HUDEP-2 (cell line): ENCODE data around the gene ZNRF3.
A peak's percentile ranks its signal among the peaks of the same experiment; 100 is the strongest.

Experiments
- DNase-seq, 76 experiments: peaks; one replicate each; lab custom pipeline; 2025; ENCODE audit not compliant: unreplicated experiment in 76 of 76; lab: John Stamatoyannopoulos, UW

ZNRF3 gene

DNA sequence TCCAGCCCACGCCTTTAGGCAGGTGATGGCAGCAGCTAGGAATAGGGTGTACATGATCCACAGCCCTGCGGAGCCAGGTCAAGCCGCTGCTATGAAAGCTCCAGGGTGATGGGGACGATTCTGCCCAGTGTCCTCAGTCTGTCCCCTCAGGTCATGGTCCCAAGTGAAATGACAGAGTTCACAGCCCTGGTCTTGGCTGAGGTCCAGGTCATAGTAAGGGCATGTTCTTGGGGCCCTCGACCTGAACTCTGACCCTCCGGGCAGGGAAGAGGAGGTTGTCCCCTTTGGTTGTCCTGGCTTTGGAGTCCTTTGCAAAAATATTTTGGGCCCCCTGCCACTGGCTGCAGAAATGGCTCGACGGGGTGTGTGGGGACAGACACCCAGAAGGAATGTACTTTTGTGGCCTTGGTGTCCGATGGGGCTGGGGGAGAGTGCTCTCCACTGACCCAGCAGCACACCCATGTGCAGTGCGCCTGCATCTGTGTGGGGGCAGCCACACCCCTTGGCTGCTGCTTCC, 170.9 kb downstream of the ZNRF3 start:
- no peak for DNase-seq

DNA sequence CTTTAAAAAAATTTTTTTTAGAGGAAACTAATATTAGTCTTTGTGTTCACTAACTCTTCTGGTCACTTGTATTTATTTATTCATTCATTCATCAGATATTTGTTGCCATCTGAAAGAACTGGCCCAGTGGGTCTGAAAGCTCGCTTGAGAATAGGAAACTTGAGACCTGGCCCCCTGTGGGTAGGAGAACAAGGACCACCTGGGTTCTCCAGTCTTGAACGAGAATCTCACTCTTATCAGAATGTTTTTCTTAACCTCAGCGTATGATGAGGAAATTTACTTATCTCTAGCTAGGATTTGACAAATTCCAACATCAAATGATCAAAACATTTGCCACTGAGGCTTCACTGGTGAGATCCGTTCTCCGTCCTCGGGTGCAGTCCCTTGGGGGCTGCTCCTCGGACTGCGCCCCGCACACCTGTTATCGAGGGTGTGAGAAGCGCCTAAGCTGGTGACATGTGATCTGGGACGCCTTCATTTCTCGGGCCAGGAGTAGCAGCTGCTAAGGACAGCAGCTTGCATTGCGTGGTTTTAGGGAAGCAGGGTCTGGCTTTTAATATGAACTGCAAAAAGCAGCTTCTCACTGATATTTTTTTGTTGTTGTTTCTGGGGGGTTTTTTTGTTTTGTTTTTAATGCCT, 171.9 kb downstream of the ZNRF3 start:
- DNase-seq: no peak

DNA sequence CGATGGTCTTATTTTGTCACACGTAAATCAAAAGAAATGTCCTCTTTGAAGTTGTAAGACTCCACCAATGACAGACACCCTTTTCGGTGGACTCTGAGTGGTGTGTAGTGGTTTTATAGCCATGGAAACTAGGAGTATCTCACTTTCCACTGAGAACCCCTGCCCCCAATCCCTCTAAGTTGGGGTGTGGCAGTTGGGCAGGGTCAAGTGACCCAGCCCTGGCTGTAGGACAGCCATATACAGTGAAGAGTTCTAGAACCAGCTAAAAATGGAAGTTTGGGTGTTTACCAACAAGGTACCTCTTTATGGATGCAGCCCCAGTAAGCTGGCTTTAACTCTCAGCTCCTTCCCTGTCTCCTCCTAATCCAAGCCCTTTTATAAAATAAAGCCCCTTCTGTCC, 173.1 kb downstream of the ZNRF3 start:
- no peak for DNase-seq

DNA sequence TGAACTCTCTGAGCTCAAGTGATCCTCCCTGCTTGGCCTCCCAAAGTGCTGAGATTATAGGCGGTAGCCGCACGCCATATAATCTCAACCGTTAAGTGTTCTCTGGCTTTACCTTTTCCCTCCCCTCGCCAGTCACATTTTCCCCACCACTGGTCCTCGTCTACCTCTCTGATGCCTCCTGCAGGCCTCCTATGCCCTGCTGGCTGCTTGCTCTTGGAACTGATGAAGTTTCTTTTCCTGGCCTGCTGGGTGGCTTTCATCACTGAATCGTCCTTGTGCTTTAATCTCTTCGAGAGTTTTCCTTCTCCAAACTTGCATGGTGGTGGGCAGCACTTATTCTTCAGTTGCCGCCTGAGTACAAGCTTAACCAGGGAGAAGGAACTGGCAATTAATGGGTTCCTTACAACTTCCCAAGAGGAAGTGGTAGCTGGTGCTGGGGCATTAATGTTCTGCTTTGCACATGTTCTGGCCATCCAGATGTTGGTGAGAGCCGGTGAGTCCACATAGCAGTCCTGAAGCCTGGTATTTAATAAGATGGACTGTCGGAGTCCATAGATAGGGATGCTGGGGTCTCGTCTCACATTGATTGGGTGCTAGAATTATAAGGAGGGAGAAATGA, 177.0 kb downstream of the ZNRF3 start:
- no peak for DNase-seq

DNA sequence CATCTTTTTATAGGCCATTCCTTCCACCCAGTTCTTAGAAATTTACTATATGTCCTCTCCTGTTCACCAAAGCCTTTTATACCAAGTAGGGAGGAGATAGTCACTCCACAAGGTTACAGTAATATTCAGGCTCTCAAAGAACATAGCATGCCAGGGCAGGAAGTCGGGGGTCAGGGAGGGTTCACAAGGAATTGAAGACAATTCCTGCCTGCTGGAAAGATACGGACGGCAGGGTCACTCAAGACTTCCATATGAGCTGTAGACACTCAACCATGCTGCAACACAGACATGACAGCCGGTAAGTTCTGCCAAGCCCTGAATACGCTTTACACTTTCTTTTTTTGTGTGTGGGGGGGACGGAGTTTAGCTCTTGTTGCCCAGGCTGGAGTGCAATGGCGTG, 177.6 kb downstream of the ZNRF3 start:
- DNase-seq: no peak

DNA sequence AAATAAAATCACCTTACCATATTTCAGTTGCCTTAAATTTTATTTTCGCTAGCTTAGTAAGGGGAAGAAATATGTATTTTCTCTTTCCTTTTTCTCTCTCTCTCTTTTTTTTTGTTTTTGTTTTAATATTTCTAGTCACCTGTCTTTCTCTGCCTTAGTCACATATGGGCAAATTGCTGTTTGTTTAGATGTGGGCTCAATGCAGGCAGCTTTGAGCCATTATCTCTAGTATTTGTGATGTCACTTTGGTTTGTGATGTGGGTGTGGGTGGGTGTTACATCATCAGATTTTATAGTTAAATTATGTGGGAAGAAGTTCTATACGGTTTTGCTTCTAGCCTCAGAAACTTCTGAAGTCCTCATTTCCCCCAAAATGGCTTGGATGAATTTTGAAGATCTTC, 178.4 kb downstream of the ZNRF3 start, which contains the start of gene C22orf31:
TSS of gene C22orf31 (minus strand) at position 59 of the 400 bp plus-strand sequence. CDS start at position 20, 39 bp downstream.
- DNase-seq: no peak

DNA sequence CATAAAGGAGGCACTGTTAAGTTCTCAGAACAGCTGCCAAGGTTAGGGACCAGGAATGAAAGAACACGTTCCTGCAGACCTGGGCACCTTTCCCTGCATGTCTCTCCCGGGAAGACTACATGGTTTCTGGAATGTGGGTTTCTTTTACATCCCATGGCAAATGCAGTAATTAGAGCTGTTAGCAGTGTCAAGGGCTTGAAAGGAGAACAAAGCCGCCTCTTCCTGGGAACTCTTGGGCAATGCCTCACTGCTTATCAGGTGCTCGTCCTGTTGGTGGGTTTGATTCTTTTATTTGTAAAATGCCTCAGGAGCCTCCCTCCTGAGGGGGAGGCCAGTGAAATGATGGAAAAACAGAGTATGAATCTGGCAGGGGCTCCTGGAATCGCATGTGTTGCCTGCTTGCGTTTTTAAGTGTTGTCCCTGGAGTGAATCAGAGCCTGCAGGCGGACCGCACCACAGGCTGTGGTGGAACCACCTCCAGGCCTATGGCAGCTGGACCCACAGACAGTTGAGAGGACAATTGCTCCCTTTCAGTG, 179.0 kb downstream of the ZNRF3 start:
- DNase-seq: no peak

DNA sequence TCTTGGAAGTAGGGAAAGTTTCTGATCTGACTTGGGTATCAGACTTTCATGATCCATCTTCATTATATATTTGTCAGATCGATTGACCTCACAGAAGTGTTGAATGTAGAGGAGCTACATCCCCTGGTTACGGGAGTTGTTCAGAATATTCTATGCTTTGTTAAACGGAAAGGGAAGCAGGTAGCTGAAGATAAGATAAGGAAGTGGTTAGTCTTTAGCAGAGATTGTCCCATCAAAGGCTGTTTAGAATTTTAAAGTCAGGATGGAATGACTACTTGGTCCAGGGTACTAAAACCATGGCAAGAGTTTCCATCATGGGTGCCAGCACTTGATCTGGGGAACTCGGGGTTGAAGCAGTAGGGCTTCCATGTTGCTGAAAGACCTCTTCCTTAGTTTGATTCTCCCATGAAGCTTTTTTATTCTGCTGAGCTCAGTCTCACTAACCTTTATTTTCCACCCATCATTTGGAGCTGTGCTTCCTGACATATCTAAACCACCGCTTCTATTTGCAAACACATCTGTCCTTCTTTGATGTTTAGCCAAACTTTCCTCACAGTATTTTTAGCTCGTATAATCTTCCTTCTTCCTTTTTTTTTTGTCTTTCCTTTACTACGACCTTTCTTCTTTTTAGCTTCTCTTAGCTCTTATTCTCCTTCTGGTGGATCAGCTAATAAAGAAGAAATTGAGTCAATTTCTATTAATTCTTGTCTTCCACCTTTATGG, 182.3 kb downstream of the ZNRF3 start:
- no peak for DNase-seq

DNA sequence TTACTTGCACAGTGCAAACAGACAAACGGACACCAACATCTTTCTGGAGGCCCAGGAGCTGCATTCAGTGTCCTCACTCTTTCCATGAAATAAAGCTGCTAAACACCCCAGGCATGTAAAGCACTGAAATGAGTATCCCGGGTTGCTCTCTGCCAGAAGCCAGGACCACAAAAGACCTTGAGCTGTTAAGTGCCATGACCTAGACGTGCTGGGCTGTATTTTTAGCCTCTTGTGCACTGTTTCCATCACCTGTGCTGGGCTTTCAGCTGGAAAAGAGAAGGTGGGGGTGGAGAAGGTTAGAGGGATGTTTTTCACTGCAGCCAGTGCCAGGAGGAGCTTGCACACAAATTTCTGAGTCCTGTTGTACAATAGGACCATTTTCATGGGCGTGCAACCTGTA, 186.1 kb downstream of the ZNRF3 start:
- peak in 3 of 76 experiments; percentile 11 to 21 (median 18) for DNase-seq

DNA sequence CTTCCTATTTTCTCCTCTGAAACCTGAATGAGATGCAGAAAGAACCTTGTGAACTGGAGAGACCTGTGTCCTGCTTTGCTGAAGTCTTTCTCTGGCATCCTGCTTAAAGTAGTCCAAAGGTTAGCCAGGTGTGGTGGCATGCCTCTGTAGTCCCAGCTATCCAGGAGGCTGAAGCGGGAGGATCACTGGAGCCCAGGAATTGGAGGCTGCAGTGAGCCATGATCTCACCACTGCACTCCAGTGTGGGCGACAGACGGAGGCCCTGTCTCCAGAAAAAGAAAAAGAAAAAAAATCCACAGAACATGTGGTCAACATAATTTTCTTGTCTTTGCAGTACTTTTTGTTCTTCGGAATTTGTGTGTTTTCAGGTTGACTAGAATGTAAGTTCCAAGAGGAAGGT, 187.1 kb downstream of the ZNRF3 start:
- DNase-seq: no peak

DNA sequence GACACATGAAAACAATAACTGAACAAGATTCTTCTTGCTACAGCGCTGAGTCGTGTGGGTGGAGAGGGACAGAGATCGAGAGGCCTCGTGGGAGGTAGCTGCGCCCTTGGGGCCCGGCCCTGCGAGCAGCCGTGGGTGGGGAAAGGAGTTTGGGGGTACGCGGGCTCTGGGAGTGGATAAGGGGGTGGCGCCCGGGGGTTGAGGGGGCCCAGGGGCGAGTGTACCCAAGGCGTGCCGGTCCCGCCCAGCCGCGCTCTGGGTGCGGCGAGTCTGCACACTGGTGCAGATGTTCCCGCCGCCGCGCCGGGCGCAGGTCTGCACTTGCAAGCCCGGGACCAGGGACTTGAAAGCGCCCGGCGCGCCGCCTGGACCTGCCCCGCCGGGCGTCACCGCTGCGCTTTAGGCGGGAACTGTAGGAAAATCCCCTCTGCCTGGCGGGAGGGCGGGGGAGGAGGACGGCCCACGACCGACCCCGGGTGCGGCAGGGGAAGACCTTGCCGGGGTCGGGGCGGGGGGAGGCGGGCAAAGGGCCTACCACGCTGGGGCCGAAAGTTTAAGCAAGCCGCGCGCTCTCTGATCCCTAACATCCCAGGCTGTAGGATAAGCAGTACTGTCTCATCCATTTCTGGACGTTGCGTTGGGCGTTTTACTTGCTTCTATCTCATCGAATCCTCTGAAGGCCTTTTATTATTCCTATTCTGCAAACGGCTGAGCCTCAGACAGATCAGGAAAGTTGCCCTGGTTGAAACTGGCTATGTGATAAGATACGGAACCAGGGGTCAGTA, 188.1 kb downstream of the ZNRF3 start:
- peak in 66 of 76 experiments; percentile 31 to 89 (median 69) for DNase-seq

DNA sequence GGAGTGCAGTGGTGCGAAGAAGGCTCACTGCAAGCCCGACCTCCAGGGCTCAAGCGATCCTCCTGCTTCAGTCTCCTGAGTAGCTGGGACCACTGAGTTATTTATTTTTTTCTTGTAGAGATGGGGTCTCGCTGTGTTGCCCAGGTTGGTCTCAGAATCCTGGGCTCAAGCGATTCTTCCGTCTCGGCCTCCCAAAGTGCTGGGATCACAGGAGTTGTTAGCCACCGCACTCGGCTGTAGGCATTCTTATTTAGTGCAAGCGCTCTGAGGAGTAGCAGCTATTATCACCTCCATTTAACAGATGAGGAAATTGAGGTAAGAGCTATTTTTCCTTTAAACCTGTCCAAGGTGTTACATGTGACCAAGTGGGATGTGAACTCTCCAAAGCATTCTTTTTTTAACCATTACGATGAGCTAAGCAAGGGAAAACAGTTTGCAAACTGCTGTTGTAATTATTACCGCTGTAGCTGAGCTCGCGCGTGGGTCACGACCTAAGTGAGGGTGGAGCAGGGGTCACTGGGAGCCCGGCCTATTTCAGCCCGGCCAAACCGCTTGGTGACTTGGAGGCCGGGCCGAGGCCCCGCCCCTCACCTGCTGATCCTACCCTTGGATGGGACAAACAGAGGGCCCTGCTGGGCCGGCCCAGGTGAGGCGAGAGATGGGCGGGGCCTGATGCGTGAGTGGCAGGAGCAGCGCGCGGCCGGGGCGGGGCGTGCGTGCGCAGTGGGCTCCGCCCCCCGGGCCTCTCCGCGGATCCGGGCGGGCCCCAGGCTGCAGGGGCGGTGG, 189.0 kb downstream of the ZNRF3 start:
- DNase-seq: peak in 75 of 76 experiments; percentile 32 to 93 (median 83)

DNA sequence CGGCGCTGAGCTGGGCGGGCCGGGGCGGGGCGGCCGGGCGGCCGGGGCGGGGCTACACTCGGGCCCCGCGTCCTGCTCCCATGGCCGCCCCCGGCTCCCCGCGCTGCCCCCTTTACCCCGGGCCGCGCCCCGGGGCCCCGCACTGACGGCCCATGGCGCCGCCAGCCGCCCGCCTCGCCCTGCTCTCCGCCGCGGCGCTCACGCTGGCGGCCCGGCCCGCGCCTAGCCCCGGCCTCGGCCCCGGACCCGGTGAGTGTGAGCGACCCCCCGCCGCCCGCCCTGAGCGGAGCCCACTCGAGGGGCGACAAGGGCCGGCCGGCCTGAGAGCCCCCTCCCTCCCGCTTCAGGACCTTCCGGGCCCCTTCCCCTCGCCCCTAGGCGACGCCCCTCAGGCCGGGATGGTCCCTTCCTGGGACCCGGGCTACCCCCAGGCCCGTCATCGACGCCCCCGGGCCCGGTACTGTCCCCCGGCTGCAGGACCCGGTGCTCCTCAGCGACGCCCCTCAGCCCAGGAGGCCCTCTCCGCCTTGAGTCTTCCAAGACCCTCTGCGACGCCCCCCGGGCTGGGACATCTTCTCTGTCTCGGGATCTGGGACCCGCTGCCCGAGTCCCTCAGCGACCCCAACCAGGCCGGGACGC, 189.7 kb downstream of the ZNRF3 start, which contains the start of gene KREMEN1:
TSS of gene KREMEN1 (plus strand) at position 57 of the 639 bp plus-strand sequence. CDS start at position 153, 96 bp downstream.
- DNase-seq: peak in 2 of 76 experiments; percentile 22 to 31

DNA sequence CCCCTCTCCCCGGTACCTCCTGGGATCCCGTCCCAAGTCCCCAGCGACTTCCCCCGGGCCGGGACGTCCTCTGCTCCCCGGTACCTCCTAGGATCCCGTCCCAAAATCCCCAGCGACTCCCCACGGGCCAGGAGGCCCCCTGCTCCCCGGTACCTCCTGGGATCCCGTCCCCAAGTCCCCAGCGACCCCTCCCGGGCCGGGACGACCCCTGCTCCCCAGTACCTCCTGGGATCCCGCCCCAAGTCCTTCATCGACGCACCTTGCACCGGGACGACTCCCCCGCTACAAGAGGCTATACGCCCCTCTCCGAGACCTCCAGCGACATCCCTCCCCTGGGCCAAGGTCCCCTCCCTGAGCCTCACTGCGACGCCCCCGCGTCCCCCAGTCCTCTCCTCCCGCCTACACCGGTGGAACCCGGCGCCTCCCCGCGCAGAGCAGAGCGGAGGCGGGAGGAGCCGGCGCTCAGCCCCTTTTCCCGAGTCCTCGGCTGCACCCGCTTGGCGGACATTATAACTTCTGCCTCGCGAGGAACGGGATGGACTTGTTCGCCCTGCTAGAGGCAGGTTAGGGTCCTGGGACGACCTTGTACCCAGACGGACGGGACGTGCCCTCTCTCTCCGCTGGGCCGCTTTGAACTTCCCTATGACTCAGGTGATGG, 190.4 kb downstream of the ZNRF3 start:
- peak in 46 of 76 experiments; percentile 14 to 67 (median 40) for DNase-seq

DNA sequence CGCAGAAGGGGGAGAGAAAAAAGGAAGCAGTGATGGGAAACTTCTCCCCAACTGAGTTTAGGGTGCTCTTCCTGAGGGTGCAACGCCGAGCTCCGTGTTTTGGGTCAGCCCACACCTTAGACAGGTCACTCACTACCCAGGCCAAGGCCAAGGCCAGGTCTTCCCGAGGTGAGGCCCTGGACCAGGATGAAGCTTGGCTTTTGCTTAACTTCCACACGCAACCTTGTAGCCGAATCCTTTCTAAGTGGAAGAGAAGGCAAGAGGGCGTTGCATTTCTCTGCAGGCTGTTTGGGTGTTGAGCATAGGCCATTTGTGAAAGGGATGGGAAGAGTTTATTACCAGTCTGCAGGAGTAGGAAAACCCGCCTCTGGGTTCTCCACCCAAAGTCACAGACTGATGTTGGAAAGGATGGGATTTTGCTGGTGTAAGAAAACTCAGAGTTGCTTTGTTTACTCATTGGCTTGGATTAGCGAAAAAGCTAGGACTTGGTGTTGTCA, 191.0 kb downstream of the ZNRF3 start:
- DNase-seq: peak in 1 of 76 experiments; percentile 9

DNA sequence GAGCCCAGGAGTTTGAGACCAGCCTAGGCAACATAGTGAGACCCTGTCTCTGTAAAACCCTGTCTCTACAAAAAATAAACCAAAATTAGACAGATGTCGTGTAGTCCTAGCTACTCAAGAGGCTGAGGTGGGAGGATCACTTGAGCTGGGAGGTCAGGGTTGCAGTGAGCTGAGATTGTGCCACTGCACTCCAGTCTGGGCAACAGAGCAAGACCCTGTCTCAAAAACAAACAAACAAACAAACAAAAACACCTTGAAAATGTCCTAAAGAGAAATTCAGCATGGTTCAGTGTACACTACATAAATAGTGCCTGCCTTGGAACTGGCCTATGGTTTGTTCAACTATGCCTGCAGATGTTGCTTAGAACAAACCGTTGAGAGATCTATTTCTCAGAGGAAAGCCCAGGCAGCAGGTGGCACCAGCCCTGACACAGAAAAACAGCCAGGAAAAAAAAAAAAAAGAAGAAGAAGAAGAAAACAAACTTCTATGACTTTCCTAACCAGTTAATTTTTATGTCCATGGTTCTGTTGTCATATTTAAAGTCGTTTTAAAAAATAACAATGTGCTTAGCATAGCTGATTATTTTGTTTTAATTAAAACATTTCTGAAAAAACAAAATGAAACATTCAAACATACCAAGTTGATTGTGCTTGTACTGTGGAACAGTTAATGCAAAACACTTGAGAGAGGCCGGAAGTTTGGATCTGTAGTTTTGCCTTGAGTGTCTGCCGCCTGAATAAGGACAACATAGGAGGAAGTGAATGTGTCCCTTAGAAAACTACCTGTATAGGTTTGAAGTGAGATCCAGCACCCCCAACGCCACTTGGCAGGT, 194.9 kb downstream of the ZNRF3 start:
- peak in 3 of 76 experiments; percentile 13 to 25 (median 15) for DNase-seq

DNA sequence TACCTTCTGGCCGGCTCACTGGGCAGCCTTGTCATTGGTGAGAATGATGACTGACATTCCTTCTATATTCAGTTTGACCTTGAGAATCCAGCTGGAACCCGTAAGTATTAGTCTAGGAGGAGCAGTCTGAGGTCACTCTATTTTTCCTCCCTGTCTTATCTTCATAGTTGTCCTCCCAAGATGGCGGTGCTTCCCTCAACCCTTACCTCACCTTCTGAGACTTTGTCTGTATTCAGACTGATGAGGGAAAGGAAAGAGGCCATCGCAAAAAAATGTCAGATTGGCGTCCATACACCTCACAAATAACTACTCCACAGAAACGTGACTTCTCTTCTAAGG, 195.5 kb downstream of the ZNRF3 start:
- no peak for DNase-seq
